Activated T-cell treated with anti-CD3 and anti-CD28 coated beads for 4 hours (primary cell): ENCODE results near the gene BEST4.
A peak's percentile ranks its signal among the peaks of the same experiment; 100 is the strongest.
"Not testable (repeated sequence)": the region's sequence is repeated elsewhere in the genome, so short reads cannot be mapped to it uniquely, and the experiment has no call there.

Experiments
- DNase-seq: peaks from one replicate; pipeline ENCODE4 v3.0.0-alpha.2; 2020

BEST4 gene

DNA sequence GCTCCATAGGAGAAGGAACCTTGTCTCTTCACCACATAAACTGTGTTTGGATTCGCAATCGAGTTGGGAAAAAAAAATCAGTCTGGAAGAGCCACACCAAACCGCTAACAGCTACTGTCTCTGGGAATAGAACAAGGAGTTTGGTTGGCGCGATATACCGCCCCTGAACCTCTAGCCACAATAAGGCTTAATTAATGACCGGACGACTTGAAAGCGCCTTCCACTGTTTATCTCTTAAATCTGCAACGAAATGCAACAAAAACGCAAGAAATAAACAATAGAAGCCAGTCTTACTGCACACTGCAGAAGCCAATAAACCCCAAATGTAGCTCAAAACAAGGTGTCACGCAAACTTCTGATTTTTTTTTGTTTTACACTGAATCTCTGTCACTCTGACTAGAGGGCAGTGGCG is 31.2 kb upstream of the BEST4 start:
- DNase-seq = no peak

DNA sequence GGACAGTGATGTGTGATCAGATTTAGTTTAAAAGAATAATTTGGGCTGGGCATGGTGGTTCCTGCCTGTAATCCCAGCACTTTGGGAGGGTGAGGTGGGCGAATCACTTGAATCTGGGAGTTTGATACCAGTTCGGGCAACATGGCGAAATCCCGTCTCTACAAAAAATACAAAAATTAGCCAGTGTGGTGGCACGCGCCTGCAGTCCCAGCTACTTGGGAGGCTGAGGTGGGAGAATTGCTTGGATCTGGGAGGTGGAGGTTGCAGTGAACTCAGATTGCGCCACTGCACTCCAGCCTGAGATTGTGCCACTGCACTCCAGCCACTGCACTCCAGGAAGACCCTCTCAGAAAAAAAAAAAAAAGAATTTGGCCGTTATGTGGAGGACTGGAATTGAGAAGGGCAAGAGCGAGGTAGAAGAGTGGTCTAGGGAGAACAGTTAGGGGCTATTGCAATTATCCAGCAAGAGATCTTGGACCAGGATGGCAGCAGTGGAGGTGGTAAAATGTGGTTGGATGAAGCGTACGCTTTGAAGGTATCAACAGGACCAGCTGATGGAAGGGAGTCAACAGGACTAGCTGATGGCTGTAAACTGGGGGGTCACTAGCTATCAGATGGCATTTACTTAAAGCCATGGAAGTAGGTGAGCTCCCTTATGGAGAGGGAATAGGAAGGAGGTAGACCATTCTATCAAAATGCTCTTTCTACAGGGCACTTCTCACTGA is 30.0 kb upstream of the BEST4 start:
- DNase-seq = no peak

DNA sequence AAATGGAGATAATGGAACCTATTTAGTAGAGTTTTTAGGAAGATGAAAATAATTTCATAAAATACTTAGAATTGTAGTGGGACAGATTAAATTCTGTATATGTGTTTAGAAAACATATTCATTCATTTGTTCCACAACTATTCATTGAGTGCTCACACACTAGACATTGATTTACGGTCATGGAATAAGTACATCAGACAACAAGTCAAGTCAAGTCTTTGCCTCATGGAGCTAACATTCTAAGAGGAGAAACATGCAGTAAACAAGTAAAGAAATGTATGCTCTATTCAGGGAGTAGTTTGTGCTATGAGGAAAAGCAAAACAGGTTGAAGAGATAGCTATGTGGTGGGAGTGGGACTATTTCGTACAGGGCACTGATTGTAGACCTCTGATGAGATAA is 29.3 kb upstream of the BEST4 start:
- DNase-seq = no peak

DNA sequence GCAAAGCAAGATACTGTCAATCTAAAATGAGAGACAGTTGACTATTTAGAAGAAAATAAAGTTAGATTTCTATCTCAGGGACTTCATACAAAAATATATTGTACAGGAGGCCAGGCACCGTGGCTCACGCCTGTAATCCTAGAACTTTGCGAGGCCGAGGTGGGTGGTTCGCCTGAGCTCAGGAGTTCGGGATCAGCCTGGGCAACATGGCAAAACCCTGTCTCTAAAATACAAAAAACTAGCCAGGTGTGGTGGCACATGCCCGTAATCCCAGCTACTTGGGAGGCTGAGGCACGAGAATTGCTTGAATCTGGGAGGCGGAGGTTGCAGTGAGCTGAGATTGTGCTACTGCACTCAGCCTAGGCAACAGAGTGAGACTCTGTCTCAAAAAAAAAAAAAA is 28.0 kb upstream of the BEST4 start:
- DNase-seq = not testable (repeated sequence)

DNA sequence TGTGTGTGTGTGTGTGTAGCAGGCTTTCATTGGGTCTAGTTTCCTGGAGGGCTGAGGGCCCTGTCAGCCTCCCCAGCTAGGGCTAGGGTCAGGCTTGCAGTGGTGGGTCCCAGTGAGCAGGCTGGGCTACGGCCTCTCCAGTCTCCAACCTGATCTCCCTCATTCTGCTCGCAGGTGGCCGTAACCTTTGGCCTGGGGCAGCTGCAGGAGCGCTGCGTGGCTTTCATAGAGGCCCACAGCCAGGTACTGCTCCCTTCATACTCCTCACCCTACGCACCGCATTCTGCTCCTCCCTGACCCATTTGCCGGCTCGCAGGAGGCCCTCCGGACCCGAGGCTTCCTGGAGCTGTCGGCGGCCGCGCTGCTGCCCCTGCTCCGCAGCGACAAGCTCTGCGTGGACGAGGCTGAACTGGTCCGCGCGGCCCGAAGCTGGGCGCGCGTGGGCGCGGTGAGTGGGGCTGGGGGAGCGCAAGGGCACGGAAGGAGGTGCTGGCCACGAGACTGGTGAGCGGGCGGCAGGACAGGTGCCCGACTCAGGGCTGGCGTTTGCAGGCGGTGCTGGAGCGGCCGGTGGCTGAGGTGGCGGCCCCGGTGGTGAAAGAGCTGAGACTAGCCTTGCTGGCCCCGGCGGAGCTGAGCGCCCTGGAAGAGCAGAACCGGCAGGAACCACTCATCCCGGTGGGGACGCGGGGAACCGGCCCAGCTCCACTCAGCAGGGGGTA is 25.0 kb upstream of the BEST4 start:
- DNase-seq = no peak

DNA sequence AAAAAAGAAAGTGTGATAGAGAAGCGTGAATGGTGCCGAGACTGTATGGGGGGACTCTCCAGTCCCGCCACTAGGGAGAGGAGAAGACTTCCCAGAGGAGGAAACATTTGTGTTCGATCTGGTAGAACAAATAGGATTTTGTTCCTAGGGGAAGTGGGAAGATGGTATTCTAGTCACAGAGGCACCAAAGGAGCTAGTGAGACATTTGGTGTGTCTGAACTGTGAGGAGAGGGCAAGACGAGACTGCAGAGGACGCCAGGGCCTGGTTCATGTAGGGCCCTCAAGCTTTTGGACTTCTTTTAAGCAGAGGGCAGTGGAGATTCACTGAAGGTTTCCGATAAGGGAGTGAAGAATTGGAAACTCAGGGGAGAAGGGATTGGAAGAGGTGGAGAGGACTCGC is 23.3 kb upstream of the BEST4 start:
- no peak for DNase-seq

DNA sequence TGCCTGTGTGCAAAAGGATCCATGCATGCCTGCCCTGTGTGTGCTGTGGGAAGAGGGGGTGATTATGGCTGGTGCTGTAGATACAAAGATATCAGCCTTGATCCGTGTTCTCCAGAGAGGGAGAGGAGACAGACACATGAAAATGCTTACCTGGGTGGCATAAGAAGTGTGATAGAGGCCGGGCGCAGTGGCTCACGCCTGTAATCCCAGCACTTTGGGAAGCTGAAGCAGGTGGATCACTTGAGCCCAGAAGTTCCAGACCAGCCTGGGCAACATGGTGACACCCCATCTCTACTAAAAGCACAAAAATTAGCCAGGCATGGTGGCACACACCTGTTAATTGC is 22.8 kb upstream of the BEST4 start:
- not testable (repeated sequence) for DNase-seq

DNA sequence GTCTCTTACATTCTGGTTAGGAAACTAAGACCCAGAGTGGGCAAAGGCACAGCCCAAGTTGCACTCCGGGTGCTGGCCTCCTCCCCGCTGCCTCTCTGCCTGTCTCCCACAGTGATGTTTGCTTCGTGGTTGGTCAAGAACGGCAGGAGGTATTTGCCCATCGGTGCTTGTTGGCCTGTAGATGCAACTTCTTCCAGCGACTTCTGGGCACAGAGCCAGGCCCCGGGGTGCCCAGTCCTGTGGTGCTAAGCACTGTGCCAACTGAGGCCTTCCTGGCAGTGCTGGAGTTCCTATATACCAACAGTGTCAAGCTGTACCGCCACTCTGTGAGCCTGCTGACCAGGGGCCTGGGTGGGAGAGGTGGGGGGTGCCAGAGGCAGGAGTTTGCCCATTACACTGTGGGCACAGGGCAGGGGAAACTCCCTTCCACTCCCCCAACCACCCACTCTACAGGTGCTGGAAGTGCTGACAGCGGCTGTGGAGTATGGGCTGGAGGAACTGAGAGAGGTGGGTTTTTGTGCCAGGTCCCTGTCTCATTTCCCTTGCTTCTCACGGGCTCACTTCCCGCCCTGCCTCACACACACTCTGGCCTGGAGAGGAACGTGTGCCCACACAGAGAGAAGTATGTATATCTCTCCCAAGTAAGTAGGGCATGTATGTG is 22.3 kb upstream of the BEST4 start:
- DNase-seq = no peak

DNA sequence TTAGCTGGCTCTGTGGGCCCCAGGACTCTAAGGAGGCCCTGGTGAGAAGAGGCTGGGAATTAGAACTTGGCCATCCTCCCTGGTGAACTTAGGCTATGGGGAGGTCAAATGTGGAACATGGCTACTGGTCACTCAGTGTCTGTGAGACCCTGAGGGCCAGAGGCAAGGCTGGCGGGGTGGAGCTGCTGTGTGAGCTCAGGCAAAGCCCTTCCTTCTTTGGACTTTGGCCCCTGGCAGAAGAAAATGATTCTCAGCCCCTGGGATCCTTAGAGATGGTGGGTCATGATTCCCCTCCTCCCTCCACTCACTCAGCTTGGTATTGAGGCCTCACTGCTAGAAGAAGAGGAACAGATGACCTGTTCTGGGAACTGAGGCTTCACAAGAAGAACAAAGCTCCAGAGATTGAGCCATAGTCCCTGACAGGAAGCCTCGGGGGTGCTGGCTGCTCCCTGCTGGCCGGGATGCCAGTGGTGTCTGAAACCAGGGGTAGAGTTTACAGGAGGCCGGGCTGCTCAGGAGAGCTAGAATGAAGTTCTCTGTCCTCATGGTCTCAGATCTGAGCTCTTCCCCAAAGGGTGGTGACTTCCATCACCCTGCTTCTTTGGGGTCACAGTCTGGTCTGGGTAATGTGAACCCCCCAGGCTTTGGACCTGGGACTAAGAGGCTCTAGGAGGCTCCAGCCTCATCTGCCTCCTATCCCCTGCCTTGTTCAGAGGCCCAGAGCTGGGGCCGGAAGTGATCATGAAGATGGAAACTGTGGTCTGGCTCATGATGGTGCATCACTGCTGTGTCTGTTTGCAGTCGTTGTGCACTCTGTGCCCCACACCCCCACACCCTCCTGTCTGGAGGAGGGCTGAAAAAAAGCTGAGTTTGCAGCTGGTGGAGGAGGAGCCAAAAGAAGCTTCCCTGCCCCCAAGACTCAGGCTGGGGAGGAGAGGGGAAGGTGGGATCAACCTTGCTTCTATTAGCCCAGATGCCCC is 21.3 kb upstream of the BEST4 start:
- peak; percentile 81 for DNase-seq

DNA sequence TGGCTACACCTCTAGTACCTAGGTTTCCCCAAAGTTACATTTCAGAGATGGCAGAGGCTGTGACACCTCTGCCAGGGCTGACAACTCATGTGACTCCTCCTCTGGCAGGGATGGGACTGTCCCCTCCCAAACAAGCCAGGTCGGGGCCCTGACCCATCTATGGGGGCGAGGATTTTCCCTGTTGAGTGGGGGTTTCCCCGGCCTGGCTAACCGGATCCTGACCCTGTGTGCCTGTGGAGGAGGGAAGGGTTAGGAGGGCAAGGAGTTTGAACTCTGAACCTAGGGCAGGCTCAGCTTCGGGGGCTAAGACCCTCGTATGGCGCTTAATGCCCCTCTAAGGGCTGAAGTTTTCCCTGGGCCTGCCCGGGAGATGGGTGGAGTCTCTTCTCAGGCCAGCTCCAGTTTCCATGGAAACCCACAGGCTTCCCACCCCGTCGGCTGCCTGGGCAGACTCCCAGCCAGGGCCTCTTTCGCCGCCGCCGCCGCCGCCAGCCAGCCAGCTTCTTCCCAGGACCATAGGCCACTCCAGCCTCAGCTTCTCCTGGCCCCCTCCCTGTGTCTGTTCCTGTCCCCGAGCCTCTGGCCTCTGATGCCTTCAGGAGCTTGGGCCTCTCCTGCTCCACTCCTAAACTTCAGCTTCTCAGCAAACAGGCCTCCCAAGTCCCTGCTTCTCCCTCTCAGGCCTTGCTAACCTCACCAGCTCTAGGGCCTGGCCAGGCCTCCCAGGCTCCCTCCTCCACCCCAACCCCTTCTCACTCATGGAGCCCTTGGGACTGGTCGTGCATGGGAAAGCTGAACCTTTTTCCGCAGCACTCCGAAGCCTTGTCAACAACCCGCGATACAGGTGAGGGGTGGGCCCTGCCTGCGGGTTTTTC is 20.3 kb upstream of the BEST4 start, which contains the start of gene BTBD19:
BTBD19 (plus strand) TSS at position 461 of the 875 bp plus-strand sequence; CDS start at position 759, 298 bp downstream.
- DNase-seq = peak; percentile 70

DNA sequence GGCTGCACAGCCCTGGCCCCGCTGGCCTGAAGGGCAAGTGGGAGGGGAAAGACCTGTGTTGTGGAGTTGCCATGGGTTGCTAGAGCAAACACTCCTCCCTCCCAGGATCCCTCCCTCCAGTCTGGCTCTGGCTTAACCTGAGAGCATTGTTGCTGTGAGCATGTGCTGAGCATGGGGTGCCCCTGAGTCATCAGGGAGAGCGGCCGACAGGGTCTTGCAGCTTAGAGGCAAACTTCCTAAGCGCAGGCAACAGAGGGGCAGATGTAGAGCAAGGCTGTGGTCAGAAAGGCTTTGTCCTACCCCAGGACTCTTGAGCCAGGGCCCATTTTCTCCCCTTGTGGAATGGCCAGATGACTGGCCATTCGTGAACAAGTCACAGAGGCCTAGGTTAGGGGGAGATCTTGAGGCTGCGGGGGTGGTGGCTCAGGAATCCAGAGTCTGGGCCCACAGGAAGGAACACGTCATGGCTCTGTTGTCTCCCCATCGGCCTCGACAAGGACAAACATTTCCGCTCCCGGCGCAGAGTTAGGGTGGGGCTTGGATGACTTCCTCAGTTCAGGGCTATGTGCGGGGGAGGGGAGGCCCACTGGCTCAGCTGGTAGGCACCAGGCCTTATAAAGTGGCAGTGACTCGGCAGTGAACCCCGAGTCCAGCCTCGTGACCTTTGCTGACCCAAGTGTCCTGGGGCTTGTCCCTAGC is 19.5 kb upstream of the BEST4 start:
- peak; percentile 79 for DNase-seq

DNA sequence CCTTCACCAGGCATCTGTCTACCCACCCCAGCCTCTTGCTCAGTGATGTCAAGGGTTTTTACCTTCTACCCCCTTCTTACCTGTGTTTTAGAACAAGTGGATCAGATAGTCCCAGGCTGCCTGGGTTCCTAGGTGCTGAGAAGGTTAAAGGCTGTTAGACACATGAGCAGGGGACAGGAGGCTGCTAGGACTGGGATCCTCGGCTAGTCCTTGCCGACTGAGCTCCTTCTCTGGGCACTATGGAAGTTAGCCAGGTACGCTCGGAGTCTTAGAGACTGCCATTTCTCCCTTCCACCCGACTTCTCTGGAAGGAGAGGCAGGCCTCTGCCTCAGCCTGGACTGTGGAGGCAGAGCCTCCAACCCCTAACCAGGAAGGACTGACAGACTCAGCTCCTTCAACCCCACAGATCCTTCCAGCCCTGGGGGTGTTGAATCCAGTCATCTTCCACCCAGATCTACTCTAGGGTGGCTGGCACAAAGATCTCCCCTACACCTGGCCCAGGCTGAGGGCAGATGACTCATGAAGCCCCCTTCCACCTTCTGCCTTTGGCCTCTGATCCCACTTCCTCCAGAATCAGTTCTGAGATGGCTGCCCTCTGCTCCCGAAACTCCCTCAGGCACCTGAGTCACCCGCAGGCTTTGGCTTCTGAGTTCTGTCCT is 18.9 kb upstream of the BEST4 start, which contains the start of gene DYNLT4:
DYNLT4 (minus strand) TSS at position 648 of the 660 bp plus-strand sequence. CDS start 683 bp downstream, outside the sequence.
- DNase-seq = no peak

DNA sequence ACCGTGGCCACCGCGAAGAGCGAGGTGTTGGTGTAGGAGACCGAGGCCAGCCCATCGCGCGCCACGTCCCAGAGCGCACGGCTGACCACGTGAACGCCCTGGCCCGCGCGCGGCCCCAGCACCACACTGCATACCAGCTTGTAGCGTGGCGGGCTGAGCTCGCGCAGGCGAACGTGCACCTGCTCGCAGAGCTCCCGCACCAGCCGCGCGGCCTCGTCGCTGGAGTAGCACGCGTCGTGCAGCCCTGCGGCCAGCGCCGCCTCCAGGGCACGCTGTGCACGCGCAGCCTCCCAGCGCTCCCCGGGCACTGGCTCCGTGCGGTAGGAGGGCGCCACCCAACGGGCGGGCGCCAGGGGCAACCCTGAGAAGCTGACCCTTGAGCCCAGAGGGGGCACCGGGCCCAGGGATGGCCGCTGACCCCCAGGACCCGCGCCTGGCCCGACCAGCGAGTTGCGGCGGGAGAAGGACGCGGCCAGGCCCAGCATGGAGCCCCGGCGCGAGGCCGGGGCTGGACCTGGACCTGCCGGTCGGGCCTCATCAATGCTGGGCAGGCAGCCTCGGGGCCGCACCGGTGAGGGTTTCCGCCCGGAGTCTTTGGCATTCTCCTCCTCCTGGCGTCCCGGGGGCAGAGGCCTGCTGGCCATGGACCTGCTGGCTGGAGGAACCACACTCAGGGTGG is 18.2 kb upstream of the BEST4 start:
- no peak for DNase-seq

DNA sequence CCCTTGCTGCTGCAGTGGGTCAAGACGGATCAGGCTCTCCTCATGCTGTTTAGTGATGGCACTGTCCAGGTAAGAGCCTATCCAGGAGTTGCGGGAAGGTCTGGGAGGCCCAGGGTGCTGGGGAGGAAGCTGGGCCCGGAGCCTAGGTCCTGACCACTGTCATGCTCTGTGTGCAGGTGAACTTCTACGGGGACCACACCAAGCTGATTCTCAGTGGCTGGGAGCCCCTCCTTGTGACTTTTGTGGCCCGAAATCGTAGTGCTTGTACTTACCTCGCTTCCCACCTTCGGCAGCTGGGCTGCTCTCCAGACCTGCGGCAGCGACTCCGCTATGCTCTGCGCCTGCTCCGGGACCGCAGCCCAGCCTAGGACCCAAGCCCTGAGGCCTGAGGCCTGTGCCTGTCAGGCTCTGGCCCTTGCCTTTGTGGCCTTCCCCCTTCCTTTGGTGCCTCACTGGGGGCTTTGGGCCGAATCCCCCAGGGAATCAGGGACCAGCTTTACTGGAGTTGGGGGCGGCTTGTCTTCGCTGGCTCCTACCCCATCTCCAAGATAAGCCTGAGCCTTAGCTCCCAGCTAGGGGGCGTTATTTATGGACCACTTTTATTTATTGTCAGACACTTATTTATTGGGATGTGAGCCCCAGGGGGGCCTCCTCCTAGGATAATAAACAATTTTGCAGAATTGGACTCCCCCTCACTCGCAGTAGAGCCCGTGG is 17.5 kb upstream of the BEST4 start:
- no peak for DNase-seq

DNA sequence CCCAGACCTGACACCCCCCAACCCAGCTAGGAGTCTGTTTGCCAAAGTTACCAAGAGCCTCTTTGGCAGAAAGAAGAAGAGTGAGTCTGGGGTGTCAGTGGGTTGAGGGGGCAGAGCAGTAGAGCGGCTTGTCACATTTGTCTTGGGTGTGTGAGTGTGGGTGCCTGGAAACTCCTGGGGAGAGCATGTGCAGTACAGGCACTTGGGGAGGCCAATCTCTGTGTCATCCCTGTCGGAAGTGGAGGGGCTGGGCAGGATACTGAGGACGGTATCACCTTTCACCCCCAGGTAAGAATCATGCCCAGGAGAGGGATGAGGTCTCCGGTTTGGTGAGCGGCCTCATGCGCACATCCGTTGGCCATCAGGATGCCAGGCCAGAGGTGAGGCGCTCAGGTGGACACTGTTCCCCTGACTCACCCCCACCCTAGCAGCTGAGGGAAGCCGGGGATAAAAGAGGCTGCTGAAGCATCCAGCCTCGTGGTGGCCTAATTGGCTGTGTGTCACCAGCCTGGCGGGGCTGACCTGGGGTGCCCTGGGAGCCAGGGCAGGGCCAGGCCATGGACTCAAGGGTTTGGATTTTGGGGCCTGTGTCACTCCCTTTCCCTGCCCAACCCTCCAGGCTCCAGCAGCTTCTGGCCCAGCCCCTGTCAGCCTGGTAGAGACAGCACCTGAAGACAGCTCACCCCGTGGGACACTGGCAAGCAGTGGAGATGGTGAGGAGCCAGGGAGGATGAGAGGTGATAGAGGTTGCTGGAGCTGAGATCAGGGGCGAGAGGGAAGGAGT is 15.5 kb upstream of the BEST4 start:
- DNase-seq = no peak

DNA sequence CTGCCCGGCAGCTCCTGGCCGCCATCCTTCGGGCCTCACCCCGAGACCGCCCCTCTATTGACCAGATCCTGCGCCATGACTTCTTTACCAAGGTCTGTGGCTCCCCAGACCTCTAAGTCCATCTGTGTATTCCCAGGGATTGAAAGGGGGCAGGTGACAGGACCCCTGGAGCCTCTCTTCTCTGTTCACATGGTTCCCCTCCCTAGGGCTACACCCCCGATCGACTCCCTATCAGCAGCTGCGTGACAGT is 15.0 kb upstream of the BEST4 start:
- no peak for DNase-seq

DNA sequence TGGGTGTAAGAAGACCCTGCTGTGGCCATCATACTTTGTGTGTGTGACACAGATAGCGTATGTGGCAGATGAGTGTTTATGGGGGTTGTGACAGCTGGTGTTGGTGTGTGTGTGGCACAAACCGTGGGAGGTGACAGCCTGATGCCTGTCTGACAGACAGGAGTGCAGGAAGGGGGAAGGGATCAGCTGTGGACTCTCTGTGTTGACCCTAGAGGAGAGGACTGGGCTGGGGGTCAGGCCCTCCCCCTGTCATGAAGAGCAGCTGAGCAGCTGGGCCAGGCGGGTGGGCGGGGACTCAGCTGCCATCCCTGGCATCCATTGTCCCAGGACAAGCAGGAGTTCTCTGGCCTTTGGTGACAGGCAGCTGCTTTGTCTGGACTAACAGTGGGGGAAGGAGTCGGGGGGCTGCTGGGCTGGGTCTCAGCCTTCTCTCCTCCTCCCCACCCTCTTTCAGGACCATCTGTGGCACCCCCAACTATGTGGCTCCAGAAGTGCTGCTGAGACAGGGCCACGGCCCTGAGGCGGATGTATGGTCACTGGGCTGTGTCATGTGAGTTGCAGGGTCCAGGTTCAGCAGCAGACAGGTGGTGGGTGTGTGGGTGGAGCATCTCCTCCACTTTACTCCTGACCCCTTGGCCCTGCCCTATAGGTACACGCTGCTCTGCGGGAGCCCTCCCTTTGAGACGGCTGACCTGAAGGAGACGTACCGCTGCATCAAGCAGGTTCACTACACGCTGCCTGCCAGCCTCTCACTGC is 14.5 kb upstream of the BEST4 start:
- DNase-seq = no peak
